OCI-LY3 (cell line): Measurements from ENCODE around the gene STRBP.
"Not testable (repeated sequence)": the region's sequence is repeated elsewhere in the genome, so short reads cannot be mapped to it uniquely, and the experiment has no call there.

Experiments used
- H2AFZ ChIP-seq: fragments of 200-600, 300-600 bp; shearing (Covaris generic); 2 replicates; pipeline ENCODE4 v1.6.0; 2014; ENCODE audit warnings: antibody characterized with exemption, low read depth, low read length
- H3K27ac ChIP-seq: fragments of 200-600, 300-600 bp; sonication (generic); 2 replicates; pipeline ENCODE4 v1.5.1; 2014; ENCODE audit warnings: mild to moderate bottlenecking, low read length, moderate library complexity, mixed read lengths
- H3K27me3 ChIP-seq: fragments of 200-600, 300-600 bp; sonication (generic); 2 replicates; pipeline ENCODE4 v1.6.1; 2014; ENCODE audit warnings: low read depth, low read length, mixed read lengths
- H3K36me3 ChIP-seq: fragments of 200-600, 300-600 bp; sonication (generic); replicated peaks from 2 replicates; pipeline ENCODE3; 2014; ENCODE audit warnings: low read depth, low read length, mixed read lengths
- H3K4me1 ChIP-seq: fragments of 300-600, 200-600 bp; sonication (generic); 2 replicates; pipeline ENCODE4 v1.6.1; 2014; ENCODE audit warnings: low read length, mixed read lengths
- H3K4me2 ChIP-seq: fragments of 200-600, 300-600 bp; sonication (generic); 2 replicates; pipeline ENCODE4 v1.6.1; 2014; ENCODE audit warnings: low read length, mixed read lengths
- H3K4me3 ChIP-seq: fragments of 300-600, 200-600 bp; sonication (generic); 2 replicates; pipeline ENCODE4 v1.5.1; 2014; ENCODE audit warnings: antibody characterized with exemption, mild to moderate bottlenecking, low read length, moderate library complexity
- H3K79me2 ChIP-seq: fragments of 300-600, 200-600 bp; shearing (Covaris generic); 2 replicates; pipeline ENCODE4 v1.6.1; 2014; ENCODE audit warnings: mild to moderate bottlenecking, low read length, mixed read lengths
- H3K9ac ChIP-seq: fragments of 300-600, 200-600 bp; shearing (Covaris generic); 2 replicates; pipeline ENCODE4 v1.6.0; 2014; ENCODE audit warnings: mild to moderate bottlenecking, low read length, moderate library complexity
- H3K9me3 ChIP-seq: fragments of 200-600, 300-600 bp; shearing (Covaris generic); 2 replicates; pipeline ENCODE4 v1.6.1; 2014; ENCODE audit warnings: low read length, mixed read lengths; ENCODE audit not compliant: insufficient read depth
- H4K20me1 ChIP-seq: fragments of 200-600, 300-600 bp; sonication (generic); 2 replicates; pipeline ENCODE4 v1.6.1; 2016; ENCODE audit warnings: low read length, mixed read lengths; ENCODE audit not compliant: insufficient read depth
- EZH2phosphoT487 ChIP-seq: fragments of 200-600 bp; shearing (Covaris generic); IDR thresholded peaks from 2 replicates; pipeline ENCODE4 v1.6.1; 2018; ENCODE audit warnings: antibody characterized with exemption, mixed run types, low read depth
- TF ChIP-seq, protein P1 (sequence below): fragments of 200-600, 300-600 bp; sonication (generic); IDR thresholded peaks from 2 replicates; pipeline ENCODE4 v1.5.1; 2014; ENCODE audit warnings: antibody characterized with exemption, low read length, low read depth

Gene STRBP

GRCh38 chr9:123283455-123283854, 15.1 kb upstream of the STRBP start:
- no peaks in the 10 kb centered on the region for H3K36me3 ChIP-seq
- H3K4me3 ChIP-seq: no peak overlapping the region
- peaks cover 48% of the 10 kb centered on the region for H3K27me3 ChIP-seq
- H3K4me1 ChIP-seq: no peaks in the 10 kb centered on the region; the same call in 1 of the 2 replicates
- no peaks in the 10 kb centered on the region for H3K79me2 ChIP-seq
- H2AFZ ChIP-seq: no peak overlapping the region
- H3K9ac ChIP-seq: no peak overlapping the region
- no peak for TF ChIP-seq EZH2phosphoT487
- TF ChIP-seq, protein P1, sequence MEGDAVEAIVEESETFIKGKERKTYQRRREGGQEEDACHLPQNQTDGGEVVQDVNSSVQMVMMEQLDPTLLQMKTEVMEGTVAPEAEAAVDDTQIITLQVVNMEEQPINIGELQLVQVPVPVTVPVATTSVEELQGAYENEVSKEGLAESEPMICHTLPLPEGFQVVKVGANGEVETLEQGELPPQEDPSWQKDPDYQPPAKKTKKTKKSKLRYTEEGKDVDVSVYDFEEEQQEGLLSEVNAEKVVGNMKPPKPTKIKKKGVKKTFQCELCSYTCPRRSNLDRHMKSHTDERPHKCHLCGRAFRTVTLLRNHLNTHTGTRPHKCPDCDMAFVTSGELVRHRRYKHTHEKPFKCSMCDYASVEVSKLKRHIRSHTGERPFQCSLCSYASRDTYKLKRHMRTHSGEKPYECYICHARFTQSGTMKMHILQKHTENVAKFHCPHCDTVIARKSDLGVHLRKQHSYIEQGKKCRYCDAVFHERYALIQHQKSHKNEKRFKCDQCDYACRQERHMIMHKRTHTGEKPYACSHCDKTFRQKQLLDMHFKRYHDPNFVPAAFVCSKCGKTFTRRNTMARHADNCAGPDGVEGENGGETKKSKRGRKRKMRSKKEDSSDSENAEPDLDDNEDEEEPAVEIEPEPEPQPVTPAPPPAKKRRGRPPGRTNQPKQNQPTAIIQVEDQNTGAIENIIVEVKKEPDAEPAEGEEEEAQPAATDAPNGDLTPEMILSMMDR: no peak
- H3K4me2 ChIP-seq: no peak overlapping the region
- H4K20me1 ChIP-seq: no peaks in the 10 kb centered on the region
- H3K9me3 ChIP-seq: 0 out of 2 replicates have a peak, but pooled peaks cover 3% of the 10 kb centered on the region
- H3K27ac ChIP-seq: no peak overlapping the region

DNA sequence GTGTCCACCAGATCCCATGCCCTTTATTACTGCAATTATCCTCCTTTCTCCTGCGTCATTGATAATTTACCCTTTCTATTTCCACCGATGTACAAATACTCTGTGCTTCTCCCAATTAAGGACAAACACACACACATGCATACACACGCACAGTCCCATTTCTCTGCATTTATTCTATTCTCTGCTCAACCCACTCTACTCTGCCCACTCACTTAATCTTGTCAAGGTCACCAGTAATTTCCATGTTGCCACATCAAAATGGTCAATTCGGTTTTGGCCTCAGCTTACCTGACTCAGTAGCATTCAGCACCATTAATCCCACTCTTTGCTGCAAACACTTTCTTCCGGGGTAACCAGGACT, 14.6 kb upstream of the STRBP start:
- H3K4me2 ChIP-seq: no peak overlapping the region
- no peak for TF ChIP-seq EZH2phosphoT487
- TF ChIP-seq, protein P1: no peak
- no peaks in the 10 kb centered on the region for H3K36me3 ChIP-seq
- no peaks in the 10 kb centered on the region for H3K79me2 ChIP-seq
- no peak overlapping the region for H3K9ac ChIP-seq
- H3K9me3 ChIP-seq: 0 out of 2 replicates have a peak, but pooled peaks cover 3% of the 10 kb centered on the region
- H3K27me3 ChIP-seq: peaks cover 53% of the 10 kb centered on the region
- no peaks in the 10 kb centered on the region; the same call in 1 of the 2 replicates for H3K4me1 ChIP-seq
- H4K20me1 ChIP-seq: no peaks in the 10 kb centered on the region
- H3K4me3 ChIP-seq: no peak overlapping the region
- no peak overlapping the region for H2AFZ ChIP-seq
- H3K27ac ChIP-seq: no peak overlapping the region

DNA sequence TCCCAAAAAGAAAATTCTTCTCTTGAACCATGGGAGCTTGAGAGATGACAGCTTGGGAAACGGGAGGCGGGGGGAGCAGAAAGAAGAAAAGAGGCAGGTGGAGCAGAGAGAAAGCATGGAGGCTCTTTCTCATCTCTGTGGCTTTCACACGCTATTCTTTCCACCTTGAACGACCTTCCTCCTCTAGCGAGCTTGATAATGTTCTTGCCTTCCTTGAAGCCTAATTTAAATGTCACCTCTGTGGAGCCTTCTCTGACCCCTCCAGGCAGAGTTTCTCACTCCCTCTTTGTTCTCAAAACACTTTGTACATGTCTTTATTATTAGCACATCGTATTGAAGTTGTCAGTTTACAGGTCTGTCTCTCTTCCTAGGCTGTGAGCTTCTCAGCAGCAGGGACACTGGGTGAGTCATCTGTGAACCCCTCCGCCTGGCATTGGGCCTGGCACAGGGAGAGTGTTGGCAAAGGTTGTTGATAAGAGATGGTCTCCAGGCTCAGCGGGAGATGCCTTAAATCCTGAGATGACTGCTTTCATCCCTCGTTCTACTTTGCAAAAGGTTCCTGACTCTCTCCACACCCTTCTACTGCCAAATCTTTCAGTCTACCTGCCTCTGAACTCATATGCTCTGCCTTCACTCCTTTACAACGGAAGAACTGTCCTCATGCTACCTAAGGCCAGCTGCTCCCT, 14.1 kb upstream of the STRBP start:
- TF ChIP-seq EZH2phosphoT487: no peak
- TF ChIP-seq, protein P1: no peak
- Histone ChIP-seq H3K4me1 (no peaks in the 10 kb centered on the region; the same call in 1 of the 2 replicates), H3K27me3 (peaks cover 50% of the 10 kb centered on the region), H3K4me3 (no peak overlapping the region), H3K36me3 (no peaks in the 10 kb centered on the region), H3K27ac (no peak overlapping the region), H2AFZ (no peak overlapping the region), H3K79me2 (no peaks in the 10 kb centered on the region), H3K4me2 (peak overlapping the region; percentile 36), H3K9me3 (0 out of 2 replicates have a peak, but pooled peaks cover 3% of the 10 kb centered on the region), H3K9ac (no peak overlapping the region), H4K20me1 (no peaks in the 10 kb centered on the region)

DNA sequence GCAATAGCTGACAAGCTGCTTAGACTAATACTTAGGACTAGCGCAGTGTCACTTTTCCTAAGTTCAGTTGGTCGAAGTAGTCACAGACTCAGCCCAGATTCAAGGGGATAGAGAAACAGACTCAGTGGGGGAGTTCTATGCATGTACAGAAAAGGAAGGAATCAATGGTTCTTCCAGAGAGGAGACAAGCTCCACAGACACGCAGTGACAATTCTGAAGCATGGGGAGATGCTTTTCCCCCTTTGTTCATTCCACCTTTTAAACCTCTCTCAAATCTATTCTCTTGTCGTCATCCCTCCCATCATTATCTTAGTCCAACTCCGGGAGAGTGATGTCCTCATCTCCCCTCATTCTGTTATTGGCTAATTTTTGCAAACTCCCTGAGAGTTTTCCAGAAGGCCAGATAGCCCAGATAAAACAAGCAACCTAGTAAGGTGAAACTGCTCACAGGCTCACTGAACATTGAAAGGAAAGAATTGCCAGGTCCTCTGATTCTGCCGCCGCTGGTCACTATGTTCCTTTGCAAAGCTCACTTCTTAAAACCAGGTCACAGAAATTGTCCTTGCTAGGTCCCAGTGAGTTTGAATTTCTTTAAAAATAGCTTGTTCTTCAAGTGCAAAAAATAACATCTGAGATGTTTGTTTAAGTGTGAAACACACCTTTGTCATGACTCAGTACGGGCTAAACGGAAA, 13.4 kb upstream of the STRBP start:
- Histone ChIP-seq H3K4me1 (no peaks in the 10 kb centered on the region; the same call in 1 of the 2 replicates), H3K27ac (no peak overlapping the region), H2AFZ (no peak overlapping the region), H3K4me3 (no peak overlapping the region), H3K9me3 (0 out of 2 replicates have a peak, but pooled peaks cover 3% of the 10 kb centered on the region), H3K79me2 (no peaks in the 10 kb centered on the region), H3K4me2 (peak overlapping the region; percentile 36), H3K9ac (no peak overlapping the region), H4K20me1 (no peaks in the 10 kb centered on the region), H3K36me3 (no peaks in the 10 kb centered on the region), H3K27me3 (peaks cover 45% of the 10 kb centered on the region)
- TF ChIP-seq EZH2phosphoT487: no peak

DNA sequence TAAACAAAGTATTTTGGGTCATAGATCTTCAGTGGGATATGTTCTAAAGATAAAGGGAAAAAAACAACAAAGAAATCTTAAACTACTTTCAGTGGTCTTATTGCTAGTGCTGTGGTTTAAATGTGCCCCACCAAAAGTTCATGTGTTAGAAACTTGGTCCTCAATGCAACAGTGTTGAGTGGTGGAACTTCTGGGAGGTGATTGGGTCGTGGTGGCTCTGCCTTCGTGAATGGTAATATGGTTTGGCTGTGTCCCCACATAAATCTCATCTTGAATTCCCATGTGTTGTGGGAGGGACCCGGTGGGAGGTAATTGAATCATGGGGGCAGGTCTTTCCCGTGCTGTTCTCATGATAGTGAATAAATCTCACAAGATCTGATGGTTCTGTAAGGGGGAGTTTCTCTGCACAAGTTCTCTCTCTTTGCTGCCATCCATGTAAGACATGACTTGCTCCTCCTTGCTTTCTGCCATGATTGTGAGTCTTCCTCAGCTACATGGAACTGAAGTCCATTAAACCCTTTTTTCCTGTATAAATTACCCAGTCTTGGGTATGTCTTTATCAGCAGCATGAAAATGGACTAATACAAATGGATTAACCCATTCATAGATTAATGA, 10.6 kb upstream of the STRBP start:
- H3K9ac ChIP-seq, H3K36me3 ChIP-seq, H3K9me3 ChIP-seq, H3K79me2 ChIP-seq, H3K4me2 ChIP-seq, H2AFZ ChIP-seq, H4K20me1 ChIP-seq, H3K4me3 ChIP-seq, H3K27ac ChIP-seq, H3K4me1 ChIP-seq: not testable (repeated sequence)
- H3K27me3 ChIP-seq: peaks cover 44% of the 10 kb centered on the region
